ENCODE measurements around the gene TDRKH. TPM values are rescaled to one million over a fixed set of nuclear protein-coding genes. Genes with fewer than 3 reads are reported as not detected.
A peak's percentile ranks its signal among the peaks of the same experiment; 100 is the strongest.

Gene TDRKH
- total and polyA plus RNA-seq, 2 of the 13 experiments (the other 11 are each of a cell fraction or from before 2014, with no cell fraction given) = 3.9 to 5.4 TPM

GRCh38 chr1:151762941-151763921 lies 27.1 kb downstream of the TDRKH start, which contains the start of gene MRPL9 (continued):
- TF ChIP-seq, protein P1, sequence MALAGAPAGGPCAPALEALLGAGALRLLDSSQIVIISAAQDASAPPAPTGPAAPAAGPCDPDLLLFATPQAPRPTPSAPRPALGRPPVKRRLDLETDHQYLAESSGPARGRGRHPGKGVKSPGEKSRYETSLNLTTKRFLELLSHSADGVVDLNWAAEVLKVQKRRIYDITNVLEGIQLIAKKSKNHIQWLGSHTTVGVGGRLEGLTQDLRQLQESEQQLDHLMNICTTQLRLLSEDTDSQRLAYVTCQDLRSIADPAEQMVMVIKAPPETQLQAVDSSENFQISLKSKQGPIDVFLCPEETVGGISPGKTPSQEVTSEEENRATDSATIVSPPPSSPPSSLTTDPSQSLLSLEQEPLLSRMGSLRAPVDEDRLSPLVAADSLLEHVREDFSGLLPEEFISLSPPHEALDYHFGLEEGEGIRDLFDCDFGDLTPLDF (CRISPR knock-in tag; IDR thresholded peaks at IDR 0.05) = peak; percentile 37; the same call in 1 of the 2 replicates
- TF ChIP-seq BRF2 (CRISPR knock-in tag; IDR thresholded peaks at IDR 0.05) = peak; percentile 63; the same call in 1 of the 2 replicates
- peak; percentile 40; the same call in 1 of the 2 replicates for TF ChIP-seq FOXA3 (CRISPR knock-in tag; IDR thresholded peaks at IDR 0.05)
- TF ChIP-seq SIN3B (IDR thresholded peaks at IDR 0.05; ENCODE audit: low read length) = peak; percentile 89
- TF ChIP-seq ZNF788 (CRISPR knock-in tag; IDR thresholded peaks at IDR 0.05; ENCODE audit: borderline replicate concordance) = peak; percentile 63; the same call in 1 of the 2 replicates
- TF ChIP-seq TBL1XR1 (IDR thresholded peaks at IDR 0.05; ENCODE audit: borderline replicate concordance, low read length, partially characterized antibody) = no peak
- TF ChIP-seq KLF13 (CRISPR knock-in tag; IDR thresholded peaks at IDR 0.05) = no peak
- peak; percentile 67; the same call in 1 of the 2 replicates for TF ChIP-seq HBP1 (CRISPR knock-in tag; IDR thresholded peaks at IDR 0.05; ENCODE audit: low read depth)
- TF ChIP-seq ZNF644 (CRISPR knock-in tag; IDR thresholded peaks at IDR 0.05; ENCODE audit: low read depth) = no peak
- TF ChIP-seq HNF1B (CRISPR knock-in tag; IDR thresholded peaks at IDR 0.05) = peak; percentile 79
- TF ChIP-seq ZNF580 (CRISPR knock-in tag; IDR thresholded peaks at IDR 0.05; ENCODE audit: borderline replicate concordance, low read depth) = peak; percentile 75; the same call in 1 of the 2 replicates
- TF ChIP-seq FOXC1 (CRISPR knock-in tag; IDR thresholded peaks at IDR 0.05; ENCODE audit: borderline replicate concordance) = peak; percentile 15; the same call in 1 of the 2 replicates
- peak; percentile 91 for TF ChIP-seq ZFX (CRISPR knock-in tag; IDR thresholded peaks at IDR 0.05; ENCODE audit: low read depth)
- 0 out of 2 replicates have a peak, but pooled peaks have one; percentile 31 for TF ChIP-seq ZSCAN12 (CRISPR knock-in tag; IDR thresholded peaks at IDR 0.05)
- TF ChIP-seq ZNF781 (CRISPR knock-in tag; IDR thresholded peaks at IDR 0.05; ENCODE audit: borderline replicate concordance, not compliant biosample characterization) = peak; percentile 91
- peak; percentile 81; the same call in 1 of the 2 replicates for TF ChIP-seq KDM5B (CRISPR knock-in tag; IDR thresholded peaks at IDR 0.05; ENCODE audit: borderline replicate concordance)
- TF ChIP-seq ZNF83 (CRISPR knock-in tag; IDR thresholded peaks at IDR 0.05; ENCODE audit: borderline replicate concordance) = peak; percentile 62; the same call in 1 of the 2 replicates
- no peak for TF ChIP-seq BCLAF1 (IDR thresholded peaks at IDR 0.05)
- TF ChIP-seq SIX1 (CRISPR knock-in tag; IDR thresholded peaks at IDR 0.05; ENCODE audit: borderline replicate concordance) = peak; percentile 36; the same call in 1 of the 2 replicates
